GM19043 (cell line): ENCODE data around the gene ADAMTS13.
"Not testable (repeated sequence)": the region's sequence is repeated elsewhere in the genome, so short reads cannot be mapped to it uniquely, and the experiment has no call there.

Experiments
- ATAC-seq: cut with Tn5 transposase; IDR thresholded peaks from one replicate; pipeline ENCODE4 v1.9.1; 2021; ENCODE audit warnings: low read depth; ENCODE audit not compliant: unreplicated experiment

Gene ADAMTS13

GRCh38 chr9:133423216-133423615 lies 1.0 kb downstream of the ADAMTS13 start:
- ATAC-seq, result no peak

DNA sequence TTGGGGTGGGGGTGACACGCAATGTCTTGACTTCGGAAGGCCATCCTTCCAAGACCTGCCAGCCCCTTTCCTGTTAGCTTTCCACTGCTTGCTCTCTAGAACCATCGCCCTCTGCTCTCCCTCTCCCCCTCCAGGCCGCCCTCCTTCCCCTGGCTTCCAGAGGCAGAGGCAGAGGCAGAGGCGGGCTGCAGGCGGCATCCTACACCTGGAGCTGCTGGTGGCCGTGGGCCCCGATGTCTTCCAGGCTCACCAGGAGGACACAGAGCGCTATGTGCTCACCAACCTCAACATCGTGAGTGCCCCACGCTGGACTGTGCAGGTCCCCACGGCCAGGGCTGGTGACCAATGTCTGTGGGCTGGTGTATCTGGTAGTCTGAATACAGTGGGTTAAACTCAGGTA lies 2.0 kb downstream of the ADAMTS13 start:
- no peak for ATAC-seq

GRCh38 chr9:133425049-133425632 lies 3.0 kb downstream of the ADAMTS13 start:
- no peak for ATAC-seq

DNA sequence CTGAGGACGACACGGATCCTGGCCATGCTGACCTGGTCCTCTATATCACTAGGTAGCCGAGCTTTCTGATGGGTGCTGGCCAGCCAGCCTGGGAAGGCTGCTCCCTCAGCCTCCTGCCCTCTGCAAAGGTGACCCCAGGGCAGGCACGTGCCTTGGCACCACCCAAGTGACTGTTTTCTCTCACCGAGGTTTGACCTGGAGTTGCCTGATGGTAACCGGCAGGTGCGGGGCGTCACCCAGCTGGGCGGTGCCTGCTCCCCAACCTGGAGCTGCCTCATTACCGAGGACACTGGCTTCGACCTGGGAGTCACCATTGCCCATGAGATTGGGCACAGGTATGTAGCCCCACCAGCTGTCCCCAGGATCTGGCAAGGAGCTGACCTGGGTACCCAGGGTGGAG lies 3.8 kb downstream of the ADAMTS13 start:
- no peak for ATAC-seq

- ATAC-seq, result no peak
Observed at GRCh38 chr9:133427658-133428348, 5.6 kb downstream of the ADAMTS13 start.

DNA sequence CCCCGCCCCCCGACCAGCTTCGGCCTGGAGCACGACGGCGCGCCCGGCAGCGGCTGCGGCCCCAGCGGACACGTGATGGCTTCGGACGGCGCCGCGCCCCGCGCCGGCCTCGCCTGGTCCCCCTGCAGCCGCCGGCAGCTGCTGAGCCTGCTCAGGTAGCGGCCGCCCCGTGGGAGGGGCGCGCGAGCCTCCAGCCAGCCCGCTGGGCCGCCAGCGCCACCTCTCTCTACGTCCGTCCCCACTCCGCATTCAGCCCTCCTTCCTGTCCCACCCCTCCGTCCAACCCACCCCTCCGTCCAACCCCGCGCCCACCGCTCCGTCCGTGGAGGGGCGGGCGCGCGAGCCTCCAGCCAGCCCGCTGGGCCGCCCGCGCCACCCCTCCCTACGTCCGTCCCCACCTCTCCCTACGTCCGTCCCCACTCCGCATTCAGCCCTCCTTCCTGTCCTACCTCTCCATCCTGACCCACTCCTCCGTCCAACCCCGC lies 6.5 kb downstream of the ADAMTS13 start:
- no peak for ATAC-seq

GRCh38 chr9:133429214-133429613 lies 7.0 kb downstream of the ADAMTS13 start:
- no peak for ATAC-seq

DNA sequence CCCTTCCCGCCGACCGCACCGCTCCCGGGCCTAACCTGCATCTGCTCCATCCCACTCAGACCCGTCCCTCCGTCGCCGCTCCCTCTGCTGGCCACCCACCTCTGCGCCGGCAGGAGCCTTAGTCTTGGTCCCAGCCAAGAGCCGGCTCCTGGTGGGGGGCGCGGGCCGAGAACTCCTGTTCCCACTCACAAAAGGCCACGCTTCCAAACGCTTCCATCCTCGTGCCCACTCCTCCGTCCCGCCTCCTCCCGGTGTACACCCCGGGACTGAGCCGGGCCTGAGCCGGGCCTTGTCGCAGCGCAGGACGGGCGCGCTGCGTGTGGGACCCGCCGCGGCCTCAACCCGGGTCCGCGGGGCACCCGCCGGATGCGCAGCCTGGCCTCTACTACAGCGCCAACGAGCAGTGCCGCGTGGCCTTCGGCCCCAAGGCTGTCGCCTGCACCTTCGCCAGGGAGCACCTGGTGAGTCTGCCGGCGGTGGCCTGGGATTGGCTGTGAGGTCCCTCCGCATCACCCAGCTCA lies 7.5 kb downstream of the ADAMTS13 start:
- no peak for ATAC-seq

DNA sequence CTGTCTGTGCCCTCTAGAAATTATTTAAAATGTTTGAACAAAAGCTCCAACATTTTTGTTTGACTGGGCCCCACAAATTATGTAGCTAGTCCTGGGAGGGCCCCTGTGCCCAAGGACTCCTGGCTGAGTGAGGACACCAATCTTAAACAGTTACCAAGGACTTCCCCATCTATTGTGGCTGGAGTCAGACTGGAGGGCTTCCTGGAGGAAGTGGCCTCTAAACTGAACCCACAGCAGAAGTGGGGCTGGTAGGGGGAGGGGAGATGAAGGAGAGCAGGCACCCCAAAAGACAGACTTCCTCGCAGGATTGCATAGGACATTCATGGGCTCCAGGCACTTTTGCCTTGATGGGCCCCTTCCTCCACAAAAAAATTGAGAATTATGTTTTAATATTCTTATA lies 8.1 kb downstream of the ADAMTS13 start:
- no peak for ATAC-seq

DNA sequence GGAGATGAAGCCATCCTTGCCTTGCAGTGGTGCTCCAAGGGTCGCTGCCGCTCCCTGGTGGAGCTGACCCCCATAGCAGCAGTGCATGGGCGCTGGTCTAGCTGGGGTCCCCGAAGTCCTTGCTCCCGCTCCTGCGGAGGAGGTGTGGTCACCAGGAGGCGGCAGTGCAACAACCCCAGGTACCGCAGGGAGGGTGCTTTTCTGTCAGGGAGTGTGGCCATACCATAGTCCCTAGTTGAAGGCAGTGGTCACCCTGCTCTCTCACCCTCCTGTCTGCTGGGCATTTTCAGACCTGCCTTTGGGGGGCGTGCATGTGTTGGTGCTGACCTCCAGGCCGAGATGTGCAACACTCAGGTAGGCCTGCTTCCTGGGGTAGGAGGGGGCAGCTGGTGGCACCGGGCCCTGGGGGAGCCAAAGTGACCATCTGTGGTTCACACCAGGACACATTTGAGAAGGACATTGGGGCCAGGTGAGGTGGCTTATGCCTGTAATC lies 11.2 kb downstream of the ADAMTS13 start:
- no peak for ATAC-seq

GRCh38 chr9:133436681-133437080 lies 14.5 kb downstream of the ADAMTS13 start:
- ATAC-seq, result no peak

GRCh38 chr9:133437753-133438531 lies 15.8 kb downstream of the ADAMTS13 start:
- no peak for ATAC-seq

DNA sequence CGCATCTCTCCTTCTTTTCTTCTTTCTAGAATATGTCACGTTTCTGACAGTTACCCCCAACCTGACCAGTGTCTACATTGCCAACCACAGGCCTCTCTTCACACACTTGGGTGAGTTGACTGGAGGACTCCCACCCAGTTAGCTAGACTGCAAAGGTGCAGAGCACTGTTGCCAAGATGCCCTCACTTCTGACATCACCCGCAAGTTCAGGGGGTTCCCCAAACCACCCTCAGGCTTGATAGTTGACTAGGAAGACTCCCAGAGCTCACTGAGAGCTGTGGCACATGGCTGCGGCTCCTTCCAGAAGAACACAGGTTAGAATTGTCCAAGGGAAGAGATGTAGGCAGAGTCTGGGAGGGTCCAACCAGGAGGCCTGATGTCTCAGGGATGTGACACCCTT lies 17.2 kb downstream of the ADAMTS13 start:
- ATAC-seq, result no peak

DNA sequence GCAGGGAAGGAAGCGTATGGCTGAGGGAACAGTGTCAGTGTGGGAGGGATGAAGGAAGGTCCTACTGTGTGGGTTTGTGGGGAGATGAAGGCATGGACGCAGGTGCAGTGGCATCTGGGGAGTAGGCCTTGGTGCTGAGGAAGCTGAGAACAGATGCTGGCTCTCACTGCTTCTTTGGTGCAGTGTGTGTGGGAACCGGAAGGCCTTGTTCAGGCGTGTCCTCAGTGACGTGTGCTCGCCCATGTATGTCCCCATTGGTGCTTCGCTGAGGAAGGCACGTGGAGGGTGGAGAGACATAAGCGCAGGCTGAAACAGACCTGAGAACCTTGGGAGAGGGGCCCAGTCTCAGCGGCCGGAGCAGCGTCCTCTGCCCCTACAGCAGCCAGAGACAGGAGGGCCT lies 18.7 kb downstream of the ADAMTS13 start:
- no peak for ATAC-seq

DNA sequence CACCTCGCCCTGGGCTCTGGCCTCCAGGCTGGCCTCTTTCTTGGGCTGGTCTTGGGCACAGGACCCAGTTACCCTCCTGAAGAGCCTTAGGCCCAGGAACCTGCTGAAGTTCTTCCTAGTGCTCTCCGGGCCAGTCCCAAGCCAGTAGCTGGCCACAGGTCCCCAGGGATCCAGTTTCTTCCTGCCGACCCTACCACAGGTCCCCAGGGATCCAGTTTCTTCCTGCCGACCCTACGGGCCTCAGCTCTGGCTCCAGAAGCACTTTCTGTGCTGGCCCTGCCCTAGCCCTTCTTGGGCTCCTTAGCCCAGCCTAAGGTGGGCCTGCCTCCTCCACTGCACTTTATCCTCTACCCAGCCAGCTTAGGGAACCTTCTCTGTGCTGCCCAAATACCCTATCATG lies 19.4 kb downstream of the ADAMTS13 start:
- ATAC-seq, result no peak

- no peak for ATAC-seq
Observed at GRCh38 chr9:133443248-133443647, 21.1 kb downstream of the ADAMTS13 start.

DNA sequence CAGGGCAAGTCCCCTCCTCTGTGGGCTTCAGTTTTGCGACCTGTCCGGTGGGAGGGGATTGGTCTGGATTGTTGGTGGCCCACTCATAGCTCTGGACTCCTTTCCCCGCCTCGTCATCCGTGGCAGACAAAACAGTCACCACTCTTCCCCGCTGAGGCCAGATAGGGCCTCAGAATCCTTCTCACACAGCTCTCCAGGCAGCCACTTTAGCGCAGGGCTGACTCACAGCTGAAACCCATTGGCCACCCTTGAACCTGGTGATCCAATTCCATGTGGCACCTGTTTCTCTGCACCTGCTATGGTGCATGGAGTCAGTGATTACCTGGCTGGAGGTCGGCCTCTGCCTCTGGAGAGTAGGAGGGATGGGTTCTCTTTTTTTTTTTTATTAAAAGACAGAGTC lies 21.8 kb downstream of the ADAMTS13 start:
- ATAC-seq, result no peak

DNA sequence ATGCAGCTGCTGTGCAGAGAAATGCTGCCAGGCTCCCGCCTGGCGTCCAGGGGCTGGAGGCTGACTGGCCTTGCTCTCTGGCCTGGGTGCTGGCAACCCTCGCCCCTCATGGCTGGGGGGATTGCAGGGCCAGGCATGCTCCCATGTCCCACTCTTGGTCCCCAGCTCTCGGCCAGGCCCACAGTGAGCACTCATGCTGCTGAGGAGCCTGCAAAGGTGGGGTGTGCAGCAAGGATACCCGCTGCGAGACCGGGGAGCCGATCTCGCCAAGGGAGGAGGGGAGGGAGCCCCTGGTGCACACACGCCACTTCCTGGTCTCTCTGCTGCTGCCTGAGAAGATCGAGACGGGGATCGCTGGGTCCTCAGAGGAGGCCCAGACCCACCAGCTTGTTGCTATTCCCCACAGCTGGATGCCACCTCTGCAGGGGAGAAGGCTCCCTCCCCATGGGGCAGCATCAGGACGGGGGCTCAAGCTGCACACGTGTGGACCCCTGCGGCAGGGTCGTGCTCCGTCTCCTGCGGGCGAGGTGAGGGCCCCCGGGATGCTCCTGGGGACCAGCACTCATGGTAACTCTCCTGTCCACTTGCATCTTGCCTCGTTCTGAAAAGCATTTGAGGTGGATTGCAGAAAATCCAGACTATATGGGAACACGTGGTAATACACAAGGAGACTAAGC lies 23.3 kb downstream of the ADAMTS13 start:
- ATAC-seq, result no peak

GRCh38 chr9:133448487-133448972 lies 26.4 kb downstream of the ADAMTS13 start:
- no peak for ATAC-seq

DNA sequence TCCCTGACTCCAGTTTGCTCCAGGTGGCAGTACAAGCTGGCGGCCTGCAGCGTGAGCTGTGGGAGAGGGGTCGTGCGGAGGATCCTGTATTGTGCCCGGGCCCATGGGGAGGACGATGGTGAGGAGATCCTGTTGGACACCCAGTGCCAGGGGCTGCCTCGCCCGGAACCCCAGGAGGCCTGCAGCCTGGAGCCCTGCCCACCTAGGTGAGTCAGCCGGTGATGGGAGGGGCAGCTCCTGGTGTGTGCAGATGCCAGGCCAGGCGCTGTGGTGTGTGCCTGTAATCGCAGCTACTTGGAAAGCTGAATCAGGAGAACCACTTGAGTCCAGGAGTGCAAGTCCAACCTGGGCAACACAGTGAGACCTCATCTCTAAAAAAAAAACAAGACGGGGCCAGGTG lies 27.6 kb downstream of the ADAMTS13 start:
- no peak for ATAC-seq

DNA sequence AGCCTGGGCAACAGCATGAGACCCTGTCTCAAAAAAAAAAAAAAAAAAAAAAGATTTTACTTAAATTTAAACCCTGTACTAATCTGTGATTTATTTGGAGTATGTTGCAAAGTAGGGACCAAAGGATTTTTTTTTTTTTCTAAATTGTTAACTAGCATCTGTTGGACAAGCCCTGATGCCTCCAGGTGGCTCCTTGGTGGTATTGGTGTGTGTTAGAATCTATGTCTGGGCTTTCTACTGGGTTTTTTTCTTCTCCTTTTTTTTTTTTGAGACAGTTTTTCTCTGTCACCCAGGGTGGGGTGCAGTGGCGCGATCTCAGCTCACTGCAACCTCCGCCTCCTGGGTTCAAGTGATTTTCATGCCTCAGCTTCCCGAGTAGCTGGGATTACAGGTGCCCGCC lies 29.7 kb downstream of the ADAMTS13 start:
- ATAC-seq, result not testable (repeated sequence)
